ENCODE results near the gene TBX5.

Gene TBX5

GRCh38 chr12:114406984-114407841 is 1.3 kb upstream of the TBX5 start:
- in situ Hi-C loops (cut with MboI; ENCODE audit: low pct_unique_long_range_greater_than_20kb, low sequenced_read_pairs, unreplicated experiment), result loop anchor here (25.0 kb wide), 2 partner anchors 280 to 945 kb away; partner anchors contain the start of genes LHX5 and TBX3
- peak; percentile 19 for DNase-seq (ENCODE audit: low spot score)
- no peak for TF ChIP-seq CTCF (IDR thresholded peaks at IDR 0.05; ENCODE audit: extremely low read depth, insufficient read depth, missing control alignments)

DNA sequence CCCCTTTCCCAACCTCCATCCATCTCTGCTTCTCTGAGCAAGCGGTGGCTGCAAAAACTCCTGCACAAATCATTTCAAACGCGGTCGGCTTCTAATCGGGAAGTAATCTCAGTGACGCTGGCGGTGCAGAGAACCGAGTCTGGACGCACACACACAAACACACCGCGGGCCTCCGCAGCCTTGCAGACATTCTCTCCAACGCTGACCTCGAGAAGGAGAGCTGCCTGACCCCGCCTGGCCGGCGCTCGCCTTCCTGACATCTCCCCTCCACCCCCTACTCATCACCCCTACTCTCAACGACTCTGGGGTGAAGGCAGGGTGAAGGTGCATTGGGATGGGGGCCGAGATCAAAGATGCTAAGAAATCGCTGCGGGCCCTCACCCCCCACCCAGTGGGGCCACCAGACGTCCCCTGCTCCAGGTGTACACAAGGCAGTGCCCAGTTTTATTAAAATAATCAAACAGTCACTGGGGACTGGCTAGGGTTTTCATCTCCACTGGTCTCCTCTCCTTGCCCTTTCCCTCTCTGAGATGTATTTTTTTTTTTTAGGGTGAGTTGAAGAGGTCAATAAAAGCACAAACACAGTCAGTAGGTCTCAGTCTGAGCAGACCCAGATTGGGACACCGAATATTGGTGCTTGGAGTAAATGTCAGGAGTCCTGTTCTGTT is 506 bp upstream of the TBX5 start:
- TF ChIP-seq CTCF (IDR thresholded peaks at IDR 0.05; ENCODE audit: extremely low read depth, insufficient read depth, missing control alignments), result no peak
- in situ Hi-C loops (cut with MboI; ENCODE audit: low pct_unique_long_range_greater_than_20kb, low sequenced_read_pairs, unreplicated experiment), result loop anchor here (25.0 kb wide), 2 partner anchors 281 to 944 kb away; partner anchors contain the start of genes LHX5 and TBX3
- DNase-seq (ENCODE audit: low spot score), result peak; percentile 28

- peak; percentile 34 for DNase-seq (ENCODE audit: low spot score)
- in situ Hi-C loops (cut with MboI; ENCODE audit: low pct_unique_long_range_greater_than_20kb, low sequenced_read_pairs, unreplicated experiment), result loop anchor here (25.0 kb wide), 2 partner anchors 282 to 943 kb away; partner anchors contain the start of genes LHX5 and TBX3
- no peak for TF ChIP-seq CTCF (IDR thresholded peaks at IDR 0.05; ENCODE audit: extremely low read depth, insufficient read depth, missing control alignments)
Observed at GRCh38 chr12:114404926-114405518, 922 bp downstream of the TBX5 start.

GRCh38 chr12:114404083-114404925 is 1.6 kb downstream of the TBX5 start:
- in situ Hi-C loops (cut with MboI; ENCODE audit: low pct_unique_long_range_greater_than_20kb, low sequenced_read_pairs, unreplicated experiment), result loop anchor here (25.0 kb wide), 2 partner anchors 283 to 942 kb away; partner anchors contain the start of genes LHX5 and TBX3
- DNase-seq (ENCODE audit: low spot score), result no peak
- TF ChIP-seq CTCF (IDR thresholded peaks at IDR 0.05; ENCODE audit: extremely low read depth, insufficient read depth, missing control alignments), result no peak

- TF ChIP-seq CTCF (IDR thresholded peaks at IDR 0.05; ENCODE audit: extremely low read depth, insufficient read depth, missing control alignments), result no peak
- DNase-seq (ENCODE audit: low spot score), result no peak
- in situ Hi-C loops (cut with MboI; ENCODE audit: low pct_unique_long_range_greater_than_20kb, low sequenced_read_pairs, unreplicated experiment), result loop anchor here (25.0 kb wide), 2 partner anchors 284 to 941 kb away; partner anchors contain the start of genes LHX5 and TBX3
Observed at GRCh38 chr12:114403690-114404066, 2.3 kb downstream of the TBX5 start.
